GM18868 (cell line): ENCODE measurements around the gene MIX23.

ENCODE experiments used
- ATAC-seq: cut with Tn5 transposase; IDR thresholded peaks from one replicate; pipeline ENCODE4 v1.9.1; 2021; ENCODE audit warnings: mild to moderate bottlenecking, moderate library complexity; ENCODE audit not compliant: unreplicated experiment

Gene MIX23

DNA sequence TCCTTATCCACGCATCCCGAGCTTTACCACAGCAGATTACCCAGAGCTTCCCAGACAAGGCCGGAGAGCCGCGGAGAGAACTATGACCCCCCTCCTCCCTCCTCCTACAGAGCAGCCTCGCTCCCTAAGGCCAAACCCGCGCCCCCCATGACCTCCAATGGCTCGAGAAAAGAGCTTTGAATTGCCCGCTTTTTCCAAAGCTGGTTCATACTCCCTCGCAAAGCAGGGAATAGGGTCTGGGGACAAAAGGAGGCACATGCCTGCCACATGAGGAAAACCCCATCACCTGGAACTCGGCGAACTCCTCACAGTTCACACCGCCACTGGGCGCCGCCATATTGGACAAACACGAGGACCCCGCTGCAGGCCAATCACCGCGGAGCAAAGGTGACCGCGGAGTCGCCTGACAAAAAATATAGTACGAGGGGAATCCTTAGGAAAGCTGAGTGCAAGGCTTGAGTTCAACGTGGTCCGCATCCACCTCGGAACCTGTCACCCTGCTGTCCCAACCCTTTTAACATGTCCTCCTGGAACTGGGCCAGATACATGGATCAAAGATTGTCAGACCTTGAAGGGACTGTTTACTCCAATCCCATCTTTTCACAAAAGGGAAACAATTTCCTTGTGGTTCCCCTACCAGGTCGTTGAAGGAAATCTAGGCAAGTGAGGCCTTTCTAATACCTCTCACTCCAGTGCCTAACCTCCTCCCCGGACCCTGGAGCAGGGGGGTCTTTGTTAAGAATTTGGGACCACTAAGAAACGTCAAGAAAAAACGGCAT, at the start of gene MIX23:
MIX23 (minus strand) TSS at position 344 of the 779 bp plus-strand sequence; CDS start at position 337, 7 bp downstream.
- ATAC-seq, result peak; percentile 42

DNA sequence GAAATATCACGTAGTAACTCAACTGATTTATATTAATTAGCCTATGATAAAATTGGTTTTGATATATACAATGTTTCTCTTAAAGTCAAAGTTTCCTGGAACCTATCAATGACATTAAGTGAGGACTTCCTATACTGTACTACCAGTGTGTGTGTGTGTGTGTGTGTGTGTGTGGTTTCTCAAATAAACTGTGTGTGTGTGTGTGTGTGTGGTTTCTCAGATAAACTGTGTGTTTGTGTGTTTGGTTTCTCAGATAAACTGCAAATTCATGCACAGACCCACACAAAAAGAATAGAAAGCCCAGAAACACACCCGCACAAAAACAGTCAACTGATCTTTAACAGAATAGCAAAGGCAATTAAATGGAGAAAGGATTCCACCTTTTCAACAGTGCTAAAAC, 47.3 kb upstream of the MIX23 start:
- ATAC-seq, result no peak

GRCh38 chr3:122427857-122428471, 44.9 kb upstream of the MIX23 start:
- no peak for ATAC-seq

DNA sequence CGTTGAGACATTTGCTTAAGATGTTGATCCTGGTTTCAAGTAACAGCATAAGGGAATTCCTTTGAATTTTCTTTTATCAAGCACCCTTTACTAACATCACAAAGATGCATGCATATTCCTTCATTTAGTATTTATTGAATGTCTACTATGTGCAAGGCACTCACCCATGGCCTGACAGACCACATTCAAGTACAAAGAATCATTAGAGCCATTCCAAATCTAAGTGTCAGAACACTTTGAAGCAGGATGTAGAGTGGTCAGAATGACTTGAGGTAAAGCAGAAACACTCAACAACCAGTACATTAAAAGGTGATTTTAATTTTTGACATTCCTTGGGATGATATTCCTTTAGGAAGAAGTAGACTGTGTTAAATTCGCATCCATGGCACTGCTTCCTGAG, 38.8 kb upstream of the MIX23 start:
- no peak for ATAC-seq

DNA sequence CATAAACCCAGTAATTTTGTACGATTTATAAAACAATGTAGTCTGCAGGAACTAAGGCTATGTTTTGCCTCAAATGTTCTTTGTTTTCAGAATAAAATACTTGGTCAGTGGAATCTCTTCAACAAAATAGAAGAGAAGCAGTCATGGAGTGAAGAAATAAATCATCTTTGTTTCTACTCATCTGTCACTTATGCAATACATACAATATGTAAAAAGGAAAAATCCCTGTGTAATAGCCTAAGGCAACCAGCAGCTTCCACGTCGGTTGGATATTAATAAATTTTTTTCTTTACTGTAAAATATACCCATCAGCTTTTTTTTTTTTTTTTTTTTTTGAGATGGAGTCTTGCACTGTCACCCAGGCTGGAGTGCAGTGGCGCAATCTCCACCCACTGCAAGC, 38.1 kb upstream of the MIX23 start:
- ATAC-seq, result no peak

DNA sequence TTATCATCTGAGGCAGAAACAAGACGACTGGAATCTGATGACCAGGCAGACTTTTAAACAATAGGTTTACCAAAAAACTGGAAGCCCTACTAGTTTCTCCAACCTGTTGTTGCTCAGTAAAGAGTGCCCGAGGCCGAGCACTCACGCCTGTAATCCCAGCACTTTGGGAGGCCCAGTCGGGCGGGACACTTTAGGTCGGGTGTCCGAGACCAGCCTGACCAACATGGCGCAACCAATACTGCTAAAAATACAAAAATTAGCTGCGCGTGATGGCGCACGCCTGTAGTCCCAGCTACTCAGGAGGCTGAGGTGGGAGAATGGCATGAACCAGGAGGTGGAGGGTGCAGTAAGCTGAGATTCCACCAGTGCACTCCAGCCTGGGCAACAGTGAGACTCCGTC, 33.9 kb upstream of the MIX23 start:
- ATAC-seq, result no peak

GRCh38 chr3:122415762-122416654, 33.0 kb upstream of the MIX23 start, which contains the start of gene WDR5B:
Gene WDR5B (minus strand): TSS chr3:122416062. CDS start chr3:122415528, 534 bp downstream.
- ATAC-seq, result peak; percentile 81

DNA sequence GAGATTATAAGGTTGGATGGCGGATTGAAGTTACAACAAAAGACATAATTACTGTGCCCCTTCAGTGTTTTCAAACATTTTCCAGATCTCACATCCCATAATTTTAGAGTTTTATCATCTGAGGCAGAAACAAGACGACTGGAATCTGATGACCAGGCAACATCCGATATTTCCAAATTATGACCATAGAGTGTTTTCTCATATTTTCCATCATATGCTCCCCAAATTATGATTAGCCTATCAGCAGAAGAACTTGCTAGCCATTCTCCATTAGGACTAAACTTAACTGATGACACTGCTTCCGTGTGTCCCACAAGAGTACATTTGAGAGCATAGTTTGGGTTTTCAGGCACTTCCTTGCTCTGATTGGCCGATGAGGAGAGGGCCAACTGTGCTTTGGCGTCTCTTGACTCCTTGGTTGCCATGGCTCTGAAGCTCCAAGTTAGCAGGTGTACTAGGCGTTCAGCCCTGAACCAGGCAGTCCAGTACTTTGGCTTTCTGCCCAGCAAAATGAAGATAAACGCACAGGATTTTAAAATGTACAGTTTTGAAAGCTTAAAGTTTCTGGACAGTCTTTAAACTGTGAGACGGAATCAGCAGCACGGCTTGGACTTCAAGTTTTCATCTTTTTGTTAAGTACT, 32.2 kb upstream of the MIX23 start:
- peak; percentile 67 for ATAC-seq

DNA sequence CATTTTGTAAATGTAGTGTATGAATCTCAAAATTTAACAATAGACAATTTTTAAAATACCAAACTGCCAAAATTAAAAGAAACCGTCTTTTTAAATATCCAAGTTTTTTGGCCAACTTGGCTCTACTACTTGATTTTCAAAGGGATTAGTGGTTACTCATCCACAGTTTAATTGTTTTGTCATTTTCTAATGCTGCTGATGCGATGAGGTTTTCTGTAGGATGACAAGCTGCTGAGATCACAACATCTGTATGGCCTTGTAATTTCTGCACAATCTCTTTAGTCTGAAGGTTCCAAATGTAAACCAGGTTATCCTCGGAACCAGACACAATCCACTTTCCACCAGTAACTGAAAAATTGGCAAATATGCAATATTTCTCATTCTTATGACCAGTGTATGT, 31.4 kb upstream of the MIX23 start:
- no peak for ATAC-seq

GRCh38 chr3:122410639-122411038, 27.6 kb upstream of the MIX23 start:
- ATAC-seq, result no peak

GRCh38 chr3:122410111-122410510, 27.1 kb upstream of the MIX23 start:
- ATAC-seq, result no peak

GRCh38 chr3:122409446-122409845, 26.4 kb upstream of the MIX23 start:
- no peak for ATAC-seq

GRCh38 chr3:122407946-122408345, 24.9 kb upstream of the MIX23 start:
- ATAC-seq, result no peak

GRCh38 chr3:122406198-122406597, 23.2 kb upstream of the MIX23 start:
- peak; percentile 75 for ATAC-seq

- no peak for ATAC-seq
These were observed 22.0 kb upstream of the MIX23 start for GRCh38 chr3:122405015-122405414.

DNA sequence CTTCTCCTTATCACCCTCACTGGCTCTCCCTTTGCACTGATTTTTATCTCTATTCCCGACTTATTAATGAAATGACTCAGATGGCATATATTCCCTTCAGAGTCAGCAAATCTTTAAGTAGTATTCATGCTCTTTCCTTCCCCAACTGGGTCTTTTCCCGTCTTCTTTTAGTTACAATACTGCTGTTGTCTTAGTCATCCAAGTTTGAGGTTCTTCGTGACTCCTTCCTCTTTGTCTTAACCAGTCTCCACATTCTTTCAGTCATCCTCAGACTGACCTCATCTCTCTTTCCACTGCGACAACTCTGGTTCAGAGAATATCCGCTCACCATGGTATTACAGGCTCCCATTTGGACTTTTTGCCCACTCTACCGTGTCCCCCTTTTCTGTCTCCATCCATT, 20.5 kb upstream of the MIX23 start:
- ATAC-seq, result no peak

DNA sequence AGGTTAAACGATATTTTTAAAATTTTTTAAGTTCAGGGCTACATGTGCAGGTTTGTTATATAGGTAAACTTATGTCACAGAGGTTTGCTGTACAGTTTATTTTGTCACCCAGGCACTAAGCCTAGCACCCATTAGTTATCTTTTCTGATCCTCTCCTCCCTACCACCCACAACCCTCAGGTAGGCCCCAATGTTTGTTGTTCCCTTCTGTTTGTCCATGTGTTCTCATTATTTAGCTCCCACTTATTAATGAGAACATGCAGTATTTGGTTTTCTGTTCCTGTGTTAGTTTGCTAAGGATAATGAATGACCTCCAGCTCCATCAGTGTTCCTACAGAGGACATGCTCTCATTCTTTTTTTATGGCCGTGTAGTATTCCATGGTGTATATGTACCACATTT, 15.9 kb upstream of the MIX23 start:
- ATAC-seq, result no peak

DNA sequence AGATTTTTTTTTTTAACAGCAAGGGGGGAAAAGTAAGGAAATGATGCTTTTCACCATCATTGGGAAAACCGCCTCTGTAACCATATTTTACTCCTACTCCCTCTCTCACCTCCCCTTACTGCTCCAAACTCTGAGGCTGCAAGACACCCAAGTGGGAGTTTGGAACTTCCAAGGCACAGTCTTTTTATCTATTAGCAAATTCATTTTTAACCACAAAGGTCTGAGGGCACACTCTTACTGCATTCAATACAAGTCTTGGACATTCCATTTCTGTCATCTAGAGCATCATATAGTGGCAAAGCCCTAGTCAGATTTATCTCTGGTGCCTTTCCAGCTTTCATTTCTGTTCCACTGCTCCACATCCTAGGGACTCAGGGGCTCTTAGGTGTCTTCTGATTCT, 14.2 kb upstream of the MIX23 start:
- ATAC-seq, result no peak

- ATAC-seq, result no peak
These were observed 13.5 kb upstream of the MIX23 start for GRCh38 chr3:122396511-122396910.

DNA sequence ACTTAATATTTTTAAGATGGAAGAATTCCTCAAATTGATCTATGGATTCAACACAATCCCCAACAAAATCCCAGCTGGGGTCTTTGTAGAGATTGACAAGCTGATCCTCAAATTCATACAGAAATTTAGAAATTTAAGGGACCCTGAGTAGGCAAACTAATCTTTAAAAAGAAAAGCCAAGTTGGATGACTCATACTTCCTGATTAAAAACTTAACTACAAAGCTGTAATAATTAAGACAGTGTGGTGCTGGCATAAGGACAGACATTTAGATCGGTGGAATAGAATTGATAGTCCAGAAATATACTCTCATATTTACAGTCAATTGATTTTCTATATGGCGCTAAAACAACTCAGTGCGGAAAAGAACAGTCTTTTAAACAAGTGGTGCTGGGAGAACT, 12.6 kb upstream of the MIX23 start:
- ATAC-seq, result no peak

- no peak for ATAC-seq
These were observed 11.1 kb upstream of the MIX23 start for GRCh38 chr3:122394173-122394572.
